SJSA1 (cell line): ENCODE results near the gene EMX2. TPM values are rescaled to one million over a fixed set of nuclear protein-coding genes. Genes with fewer than 3 reads are reported as not detected.

Experiments used
- DNase-seq, 2 experiments: peaks; one replicate each; pipeline ENCODE4 v3.0.0-alpha.2; 2015 to 2020; ENCODE audit warnings: low spot score in 2 of 2, low read depth in 1 of 2
- H3K27ac ChIP-seq: fragments of 250-450 bp; sonication (Bioruptor Pico); 2 replicates; pipeline ENCODE4 v1.5.1; 2020; ENCODE audit warnings: mild to moderate bottlenecking, moderate library complexity
- H3K27me3 ChIP-seq: fragments of 250-450 bp; sonication (Bioruptor Pico); replicated peaks from 2 replicates; pipeline ENCODE4 v1.5.1; 2020; ENCODE audit warnings: mild to moderate bottlenecking, moderate library complexity
- H3K36me3 ChIP-seq: fragments of 250-450 bp; sonication (Bioruptor Pico); 2 replicates; pipeline ENCODE4 v1.5.1; 2020; ENCODE audit warnings: mild to moderate bottlenecking
- H3K4me1 ChIP-seq: fragments of 250-450 bp; sonication (Bioruptor Pico); replicated peaks from 2 replicates; pipeline ENCODE4 v1.6.1; 2021; ENCODE audit warnings: mild to moderate bottlenecking
- H3K4me3 ChIP-seq: fragments of 250-450 bp; sonication (Bioruptor Pico); 2 replicates; pipeline ENCODE4 v1.5.1; 2020; ENCODE audit warnings: mild to moderate bottlenecking
- H3K9me3 ChIP-seq: fragments of 250-450 bp; sonication (Bioruptor Pico); replicated peaks from 2 replicates; pipeline ENCODE4 v1.5.1; 2020; ENCODE audit warnings: mild to moderate bottlenecking
- total RNA-seq: library from RNA; depleted of rRNA; stranded (reverse); fragments of >200 nt; shearing (Covaris generic); gene quantifications from 2 replicates; pipeline ENCODE4 v1.2.3, GENCODE V29; 2014

The EMX2 gene
- total RNA-seq, 1 experiment from 2014 or later, result 0.21 TPM

DNA sequence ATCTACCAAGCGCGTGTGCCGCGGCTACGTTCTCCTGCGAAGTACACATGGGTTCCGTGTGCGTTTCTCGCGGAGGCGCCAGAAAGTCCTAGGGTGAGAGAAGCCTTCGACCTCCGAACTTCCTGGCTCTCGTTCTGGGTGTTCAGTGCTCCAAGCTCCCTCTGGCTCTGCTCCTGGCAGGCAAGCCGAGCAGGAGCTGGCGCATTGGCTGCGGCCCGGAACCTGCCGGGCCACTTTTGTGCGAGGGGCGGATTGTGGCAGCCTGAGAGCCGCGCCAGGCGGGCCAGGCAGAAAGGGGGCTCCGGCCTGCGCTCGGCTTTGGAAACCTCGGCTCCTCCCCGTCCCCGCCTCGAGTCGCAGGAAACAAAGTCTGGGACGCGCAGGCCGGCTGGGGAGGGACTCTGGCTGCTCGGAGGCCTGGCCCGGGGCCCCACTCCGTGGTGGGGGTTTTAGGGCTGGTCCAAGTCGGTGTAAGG lies 9.6 kb downstream of the EMX2 start:
- Histone ChIP-seq H3K9me3 (no peaks in the 10 kb centered on the region; the same call in 1 of the 2 replicates), H3K4me1 (no peaks in the 10 kb centered on the region), H3K36me3 (no peaks in the 10 kb centered on the region), H3K4me3 (no peak overlapping the region), H3K27ac (no peak overlapping the region), H3K27me3 (peaks cover 33% of the 10 kb centered on the region)
- no peak for DNase-seq

GRCh38 chr10:117552701-117553141 lies 10.2 kb downstream of the EMX2 start:
- Histone ChIP-seq H3K36me3 (no peaks in the 10 kb centered on the region), H3K27me3 (peaks cover 29% of the 10 kb centered on the region), H3K9me3 (no peaks in the 10 kb centered on the region; the same call in 1 of the 2 replicates), H3K4me3 (no peak overlapping the region), H3K27ac (no peak overlapping the region), H3K4me1 (no peaks in the 10 kb centered on the region)
- DNase-seq, result no peak

- Histone ChIP-seq H3K27ac (no peak overlapping the region), H3K9me3 (no peaks in the 10 kb centered on the region; the same call in 1 of the 2 replicates), H3K27me3 (peaks cover 28% of the 10 kb centered on the region), H3K4me3 (no peak overlapping the region), H3K36me3 (no peaks in the 10 kb centered on the region), H3K4me1 (no peaks in the 10 kb centered on the region)
- no peak for DNase-seq
Observed at GRCh38 chr10:117553142-117553814, 10.7 kb downstream of the EMX2 start.

DNA sequence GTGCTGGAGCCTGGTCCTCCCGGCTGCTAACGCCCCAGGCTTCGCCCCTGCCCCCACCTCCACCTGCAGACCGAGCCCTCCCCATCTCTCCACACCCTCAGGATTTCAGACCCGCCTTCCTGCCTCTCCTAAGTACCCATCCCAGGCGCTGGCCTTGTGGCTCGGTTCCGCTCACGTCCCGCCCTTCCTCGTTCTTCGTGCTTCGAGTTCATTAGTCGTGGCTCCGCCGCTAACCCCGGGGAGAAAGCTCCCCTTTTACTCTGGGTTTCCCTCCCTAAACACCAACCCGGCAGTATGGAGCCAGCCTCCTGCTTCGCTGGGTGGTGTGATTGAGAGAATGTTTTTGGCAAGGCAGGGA lies 11.2 kb downstream of the EMX2 start:
- no peak for DNase-seq
- no peak overlapping the region for H3K4me3 ChIP-seq
- no peaks in the 10 kb centered on the region; the same call in 1 of the 2 replicates for H3K9me3 ChIP-seq
- peaks cover 28% of the 10 kb centered on the region for H3K27me3 ChIP-seq
- H3K4me1 ChIP-seq, result no peaks in the 10 kb centered on the region
- H3K27ac ChIP-seq, result no peak overlapping the region
- no peaks in the 10 kb centered on the region for H3K36me3 ChIP-seq

DNA sequence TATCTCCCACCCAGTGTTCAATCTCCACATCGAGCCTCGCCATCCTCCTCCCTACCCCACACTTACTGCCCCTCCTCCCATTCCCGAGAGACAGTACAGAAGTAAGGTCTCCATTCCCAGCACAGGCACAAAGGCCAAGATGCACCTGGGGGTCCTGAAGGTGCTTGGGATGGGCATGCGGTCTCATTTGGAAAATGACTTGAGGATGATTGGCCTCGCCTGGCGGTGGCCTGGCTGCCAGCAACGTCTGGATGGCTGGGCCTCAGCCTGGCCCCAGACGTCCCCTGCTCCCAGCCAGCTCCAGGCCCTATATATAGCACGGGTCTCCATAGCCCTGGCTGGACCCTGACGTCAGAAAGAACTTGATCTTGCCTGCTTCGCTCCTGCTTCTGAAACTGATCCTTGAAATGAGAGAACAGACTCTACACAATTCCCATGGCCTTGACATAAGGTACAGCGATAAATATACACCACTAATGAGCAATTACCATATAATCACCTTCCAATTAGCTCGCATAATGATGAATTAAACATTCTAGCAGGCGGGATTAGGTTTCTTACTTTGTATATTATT lies 11.8 kb downstream of the EMX2 start:
- Histone ChIP-seq H3K27me3 (peaks cover 25% of the 10 kb centered on the region), H3K27ac (no peak overlapping the region), H3K9me3 (no peaks in the 10 kb centered on the region; the same call in 1 of the 2 replicates), H3K4me3 (no peak overlapping the region), H3K36me3 (no peaks in the 10 kb centered on the region), H3K4me1 (no peaks in the 10 kb centered on the region)
- DNase-seq, result no peak

DNA sequence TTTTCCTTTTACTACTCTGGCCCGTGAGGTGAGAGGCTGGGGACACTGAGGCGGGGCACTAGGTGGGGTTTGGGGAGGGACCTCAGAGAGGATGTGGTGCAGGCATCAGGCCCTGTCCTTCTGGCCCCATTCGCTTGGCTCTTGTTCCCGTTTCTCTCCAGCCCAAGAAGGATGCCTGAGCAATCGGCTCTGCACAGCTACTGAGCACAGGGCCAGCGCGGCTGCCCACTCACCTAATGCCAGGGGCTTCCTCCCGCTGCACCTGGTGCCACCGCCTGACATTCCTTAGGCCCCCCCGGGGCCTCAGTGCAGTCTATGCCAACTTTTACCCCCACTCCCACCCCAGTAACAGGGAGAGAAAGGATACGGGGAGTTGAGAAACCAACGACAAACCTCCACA lies 12.5 kb downstream of the EMX2 start:
- H3K4me1 ChIP-seq, result no peaks in the 10 kb centered on the region
- no peak overlapping the region for H3K4me3 ChIP-seq
- no peak overlapping the region for H3K27ac ChIP-seq
- no peaks in the 10 kb centered on the region; the same call in 1 of the 2 replicates for H3K9me3 ChIP-seq
- H3K36me3 ChIP-seq, result no peaks in the 10 kb centered on the region
- H3K27me3 ChIP-seq, result peaks cover 18% of the 10 kb centered on the region
- no peak for DNase-seq

- Histone ChIP-seq H3K36me3 (no peaks in the 10 kb centered on the region), H3K9me3 (no peaks in the 10 kb centered on the region; the same call in 1 of the 2 replicates), H3K4me1 (no peaks in the 10 kb centered on the region), H3K27me3 (peaks cover 17% of the 10 kb centered on the region), H3K27ac (no peak overlapping the region), H3K4me3 (no peak overlapping the region)
- no peak for DNase-seq
Observed at GRCh38 chr10:117555863-117556262, 13.3 kb downstream of the EMX2 start.

DNA sequence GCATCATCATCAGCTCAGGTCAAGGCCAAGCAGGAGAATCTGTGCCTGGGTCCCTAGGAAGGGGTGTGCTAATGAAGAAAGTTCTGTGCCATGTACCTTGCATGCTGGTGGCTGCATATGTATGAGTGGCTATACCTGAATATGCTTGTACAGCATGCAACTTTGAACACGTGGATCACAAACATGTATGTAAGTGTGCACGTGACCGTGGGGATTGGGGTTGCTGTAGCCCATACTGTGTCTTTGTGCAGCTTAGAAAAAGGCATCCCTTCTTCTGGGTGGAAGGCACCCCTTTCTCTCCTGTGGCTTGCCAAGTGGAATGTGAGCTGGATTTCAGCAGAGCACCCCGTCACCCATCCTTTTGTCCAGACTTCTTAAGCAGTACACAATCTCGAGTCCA lies 13.8 kb downstream of the EMX2 start:
- H3K27ac ChIP-seq, result no peak overlapping the region
- H3K4me1 ChIP-seq, result no peaks in the 10 kb centered on the region
- H3K9me3 ChIP-seq, result no peaks in the 10 kb centered on the region; the same call in 1 of the 2 replicates
- no peaks in the 10 kb centered on the region for H3K36me3 ChIP-seq
- H3K4me3 ChIP-seq, result no peak overlapping the region
- DNase-seq, result no peak
- peaks cover 17% of the 10 kb centered on the region for H3K27me3 ChIP-seq

GRCh38 chr10:117559712-117560111 lies 17.2 kb downstream of the EMX2 start:
- H3K27me3 ChIP-seq, result no peaks in the 10 kb centered on the region
- no peaks in the 10 kb centered on the region for H3K36me3 ChIP-seq
- no peak for DNase-seq
- H3K27ac ChIP-seq, result no peak overlapping the region
- no peaks in the 10 kb centered on the region for H3K4me1 ChIP-seq
- no peak overlapping the region for H3K4me3 ChIP-seq
- H3K9me3 ChIP-seq, result no peaks in the 10 kb centered on the region

DNA sequence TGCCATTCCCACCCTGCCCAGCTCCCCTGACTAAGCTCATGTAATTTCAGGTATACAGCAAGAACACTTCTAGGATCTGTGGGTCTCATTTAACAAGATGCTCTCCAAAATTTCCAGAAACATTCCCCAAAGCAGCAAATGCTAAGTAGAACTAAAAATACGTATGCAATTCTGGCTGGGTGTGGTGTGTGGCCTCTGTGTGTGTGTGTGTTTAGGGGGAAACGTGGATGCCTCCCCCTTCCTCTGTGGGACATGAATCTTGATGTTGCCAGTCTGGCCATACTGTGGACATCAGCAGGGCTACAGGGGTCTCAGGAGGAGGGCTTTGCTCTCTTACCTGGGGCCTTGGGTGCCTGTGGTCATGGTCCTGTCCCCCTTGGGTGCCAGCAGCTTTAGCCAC lies 18.4 kb downstream of the EMX2 start:
- H3K4me1 ChIP-seq, result no peaks in the 10 kb centered on the region
- no peak overlapping the region for H3K4me3 ChIP-seq
- DNase-seq, result no peak
- no peaks in the 10 kb centered on the region for H3K27me3 ChIP-seq
- no peaks in the 10 kb centered on the region for H3K9me3 ChIP-seq
- H3K36me3 ChIP-seq, result no peaks in the 10 kb centered on the region
- H3K27ac ChIP-seq, result no peak overlapping the region

DNA sequence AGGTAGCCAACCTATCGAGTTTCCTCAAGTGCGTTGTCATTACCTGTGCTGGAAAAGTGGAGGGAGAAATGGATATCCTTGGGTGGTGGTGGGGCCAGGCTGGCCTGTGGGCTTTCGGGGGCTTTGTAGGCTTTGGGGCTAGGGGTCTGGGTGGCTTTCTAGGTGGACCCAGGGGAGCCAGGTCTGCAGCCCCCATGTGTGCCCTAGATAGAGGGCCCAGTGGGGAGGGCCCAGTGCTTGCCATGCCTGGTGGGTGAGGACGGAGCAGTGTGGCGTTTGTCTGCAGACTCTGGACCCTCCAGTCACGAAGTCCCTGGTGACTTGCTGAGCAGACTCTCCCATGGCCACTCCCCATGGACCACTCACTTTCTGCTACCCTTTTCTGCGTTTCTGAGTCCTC lies 19.7 kb downstream of the EMX2 start:
- Histone ChIP-seq H3K36me3 (no peaks in the 10 kb centered on the region), H3K27me3 (no peaks in the 10 kb centered on the region), H3K27ac (no peak overlapping the region), H3K4me3 (no peak overlapping the region), H3K9me3 (no peaks in the 10 kb centered on the region), H3K4me1 (no peaks in the 10 kb centered on the region)
- DNase-seq, result no peak

DNA sequence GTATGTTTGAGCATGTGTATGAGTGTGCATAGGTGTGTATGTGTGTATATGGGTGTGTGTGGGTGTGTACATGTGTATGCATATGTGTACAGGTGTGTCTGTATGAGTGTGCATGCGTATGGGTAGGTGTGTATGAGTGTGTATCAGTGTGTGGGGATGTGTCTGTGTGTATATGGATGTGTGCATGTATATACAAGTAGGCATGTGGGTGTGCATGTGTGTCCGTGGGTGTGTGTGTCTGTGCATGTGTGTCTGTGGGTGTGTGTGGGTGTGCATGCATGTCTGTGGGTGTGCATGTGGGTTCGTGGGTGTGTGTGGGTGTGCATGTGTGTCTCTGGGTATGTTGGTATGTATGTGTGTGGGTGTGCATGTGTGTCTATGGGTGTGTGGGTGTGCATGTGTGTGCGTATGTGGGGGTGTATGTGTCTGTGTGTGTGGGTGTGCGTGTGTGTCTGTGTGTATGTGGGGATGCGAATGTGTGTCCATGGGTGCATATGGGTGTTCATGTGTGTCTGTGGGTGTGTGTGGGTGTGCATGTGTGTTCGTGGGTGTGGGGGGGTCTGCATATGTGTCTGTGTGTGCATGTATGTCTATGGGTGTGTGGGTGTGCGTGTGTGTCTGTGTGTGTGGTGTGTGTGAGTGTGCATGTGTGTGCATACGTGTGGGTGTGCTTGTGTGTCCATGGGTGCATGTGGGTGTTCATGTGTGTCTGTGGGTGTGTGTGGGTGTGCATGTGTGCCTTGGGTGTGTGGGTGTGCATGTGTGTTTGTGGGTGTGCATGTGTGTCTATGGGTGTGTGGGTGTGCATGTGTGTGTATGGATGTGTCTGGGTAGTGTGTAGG lies 20.6 kb downstream of the EMX2 start:
- H3K4me3 ChIP-seq, result no peak overlapping the region
- no peaks in the 10 kb centered on the region for H3K36me3 ChIP-seq
- H3K27ac ChIP-seq, result no peak overlapping the region
- H3K27me3 ChIP-seq, result no peaks in the 10 kb centered on the region
- no peaks in the 10 kb centered on the region for H3K4me1 ChIP-seq
- DNase-seq, result no peak
- H3K9me3 ChIP-seq, result no peaks in the 10 kb centered on the region

DNA sequence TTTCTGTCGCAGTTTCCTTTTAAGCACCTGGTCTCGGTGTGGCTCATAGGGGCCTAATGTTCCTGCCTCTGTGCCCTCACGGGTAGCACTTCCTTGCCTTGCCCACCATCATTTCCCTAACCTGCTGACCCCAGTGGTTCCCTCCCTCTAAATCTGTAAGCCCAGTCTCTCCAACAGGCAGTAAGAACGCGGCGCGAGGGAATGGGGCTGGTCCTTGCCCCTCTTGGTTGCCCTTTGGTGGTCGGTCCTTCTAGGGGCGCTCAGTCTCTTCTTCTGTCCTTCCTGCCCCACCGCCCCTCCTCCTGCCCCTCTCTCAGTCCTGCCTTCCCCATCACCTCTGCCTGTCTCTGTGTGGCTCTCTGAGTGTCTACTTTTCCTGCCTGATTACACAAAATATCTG lies 21.2 kb downstream of the EMX2 start:
- Histone ChIP-seq H3K36me3 (no peaks in the 10 kb centered on the region), H3K4me3 (no peak overlapping the region), H3K9me3 (no peaks in the 10 kb centered on the region), H3K27me3 (no peaks in the 10 kb centered on the region), H3K27ac (no peak overlapping the region), H3K4me1 (no peaks in the 10 kb centered on the region)
- no peak for DNase-seq

DNA sequence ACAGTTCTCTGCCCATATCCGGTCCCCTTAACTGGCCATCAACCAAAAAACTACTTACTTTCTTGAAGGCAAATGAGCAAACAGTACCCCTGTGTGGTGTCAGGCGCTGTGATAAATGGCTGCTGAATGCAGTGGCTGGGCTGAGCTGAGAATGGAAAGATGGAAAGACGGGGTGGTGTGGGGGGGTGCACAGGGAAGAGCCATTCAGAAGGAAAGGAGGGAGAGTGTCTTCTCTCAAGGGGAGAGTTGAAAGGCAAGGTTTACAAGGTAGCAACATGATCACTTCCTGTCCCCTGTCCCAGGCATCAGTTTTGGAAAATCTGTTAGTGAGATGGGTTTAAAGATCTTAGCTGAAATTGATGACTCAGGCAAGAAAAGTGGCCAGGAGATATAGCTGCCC lies 22.5 kb downstream of the EMX2 start:
- no peaks in the 10 kb centered on the region for H3K4me1 ChIP-seq
- no peak overlapping the region for H3K4me3 ChIP-seq
- H3K27me3 ChIP-seq, result no peaks in the 10 kb centered on the region
- H3K27ac ChIP-seq, result no peak overlapping the region
- H3K9me3 ChIP-seq, result no peaks in the 10 kb centered on the region
- no peaks in the 10 kb centered on the region for H3K36me3 ChIP-seq
- DNase-seq, result no peak
